ENCODE results near the gene DLG2. TPM values are rescaled to one million over a fixed set of nuclear protein-coding genes. Genes with fewer than 3 reads are reported as not detected.

DLG2 gene
- total RNA-seq, 3 donors from 2014 or later (not counting 1 experiment from before 2014, with no cell fraction given) = 1.7 to 2.9 (median 2.2) TPM

- no peaks in the 10 kb centered on the region for H3K4me1 Mint-ChIP-seq
- H3K4me3 Mint-ChIP-seq = no peak overlapping the region
- H3K27me3 Mint-ChIP-seq (ENCODE audit: low read depth in 2 of 2) = no peaks in the 10 kb centered on the region
Measured at GRCh38 chr11:83827940-83828554, 1799.1 kb downstream of the DLG2 start.

GRCh38 chr11:83827520-83827919 lies 1799.6 kb downstream of the DLG2 start:
- no peaks in the 10 kb centered on the region for H3K27me3 ChIP-seq (ENCODE audit: control insufficient read depth, insufficient read depth, low read length)
- no peak overlapping the region for H3K4me3 Mint-ChIP-seq
- no peak overlapping the region for H3K4me3 ChIP-seq (ENCODE audit: low read length)
- no peak overlapping the region for H3K27ac ChIP-seq (ENCODE audit: low read length)
- 11% methylated on average over 1 of the region's 3 CpGs for WGBS (ENCODE audit: insufficient coverage)
- H3K36me3 ChIP-seq (ENCODE audit: control insufficient read depth, insufficient read depth, low read length) = no peaks in the 10 kb centered on the region
- ATAC-seq (no peak), DNase-seq (no peak)
- no peaks in the 10 kb centered on the region for H3K4me1 Mint-ChIP-seq
- no peaks in the 10 kb centered on the region for H3K9me3 ChIP-seq (ENCODE audit: control insufficient read depth, insufficient read depth, low read length)
- no peaks in the 10 kb centered on the region for H3K9me3 Mint-ChIP-seq
- intact Hi-C loops (cut with micrococcal nuclease) = no loop called here
- H3K4me1 ChIP-seq (ENCODE audit: control insufficient read depth, insufficient read depth, low read length) = no peaks in the 10 kb centered on the region
- no peaks in the 10 kb centered on the region for H3K36me3 Mint-ChIP-seq
- no peaks in the 10 kb centered on the region for H3K27me3 Mint-ChIP-seq (ENCODE audit: low read depth in 2 of 2)
- TF ChIP-seq CTCF (IDR thresholded peaks at IDR 0.05) = no peak
- no peak overlapping the region for H3K27ac Mint-ChIP-seq

More at GRCh38 chr11:83827940-83828554, 1799.1 kb downstream of the DLG2 start:
- ATAC-seq (no peak), DNase-seq (no peak)
- no peaks in the 10 kb centered on the region for H3K4me1 ChIP-seq (ENCODE audit: control insufficient read depth, insufficient read depth, low read length)
- no peaks in the 10 kb centered on the region for H3K27me3 ChIP-seq (ENCODE audit: control insufficient read depth, insufficient read depth, low read length)
- H3K9me3 Mint-ChIP-seq = no peaks in the 10 kb centered on the region
- no peak overlapping the region for H3K27ac Mint-ChIP-seq
- H3K9me3 ChIP-seq (ENCODE audit: control insufficient read depth, insufficient read depth, low read length) = no peaks in the 10 kb centered on the region
- intact Hi-C loops (cut with micrococcal nuclease) = no loop called here
- no peak overlapping the region for H3K4me3 ChIP-seq (ENCODE audit: low read length)
- TF ChIP-seq CTCF (IDR thresholded peaks at IDR 0.05) = no peak
- no peaks in the 10 kb centered on the region for H3K36me3 Mint-ChIP-seq
- 85% methylated on average over 2 of the region's 5 CpGs for WGBS (ENCODE audit: insufficient coverage)
- H3K36me3 ChIP-seq (ENCODE audit: control insufficient read depth, insufficient read depth, low read length) = no peaks in the 10 kb centered on the region
- H3K27ac ChIP-seq (ENCODE audit: low read length) = no peak overlapping the region

GRCh38 chr11:83826078-83826477 lies 1801.1 kb downstream of the DLG2 start:
- Mint-ChIP-seq H3K4me3 (no peak overlapping the region), H3K36me3 (no peaks in the 10 kb centered on the region), H3K9me3 (no peaks in the 10 kb centered on the region), H3K27ac (no peak overlapping the region), H3K4me1 (no peaks in the 10 kb centered on the region), H3K27me3 (ENCODE audit: low read depth in 2 of 2) (no peaks in the 10 kb centered on the region)
- Histone ChIP-seq H3K27ac (ENCODE audit: low read length) (no peak overlapping the region), H3K4me3 (ENCODE audit: low read length) (no peak overlapping the region), H3K9me3 (ENCODE audit: control insufficient read depth, insufficient read depth, low read length) (no peaks in the 10 kb centered on the region), H3K4me1 (ENCODE audit: control insufficient read depth, insufficient read depth, low read length) (no peaks in the 10 kb centered on the region), H3K27me3 (ENCODE audit: control insufficient read depth, insufficient read depth, low read length) (no peaks in the 10 kb centered on the region), H3K36me3 (ENCODE audit: control insufficient read depth, insufficient read depth, low read length) (no peaks in the 10 kb centered on the region)
- TF ChIP-seq CTCF (IDR thresholded peaks at IDR 0.05) = no peak
- intact Hi-C loops (cut with micrococcal nuclease) = no loop called here
- DNase-seq (no peak), ATAC-seq (no peak)

GRCh38 chr11:83823461-83824025 lies 1803.6 kb downstream of the DLG2 start:
- H3K4me1 Mint-ChIP-seq = no peaks in the 10 kb centered on the region
- no peak for ATAC-seq
- no peak overlapping the region for H3K4me3 ChIP-seq (ENCODE audit: low read length)
- no peaks in the 10 kb centered on the region for H3K4me1 ChIP-seq (ENCODE audit: control insufficient read depth, insufficient read depth, low read length)
- intact Hi-C loops (cut with micrococcal nuclease) = no loop called here
- H3K27me3 Mint-ChIP-seq (ENCODE audit: low read depth in 2 of 2) = no peaks in the 10 kb centered on the region
- no peak for TF ChIP-seq CTCF (IDR thresholded peaks at IDR 0.05)
- H3K27ac ChIP-seq (ENCODE audit: low read length) = no peak overlapping the region
- H3K36me3 Mint-ChIP-seq = no peaks in the 10 kb centered on the region
- no peaks in the 10 kb centered on the region for H3K27me3 ChIP-seq (ENCODE audit: control insufficient read depth, insufficient read depth, low read length)
- no peak overlapping the region for H3K4me3 Mint-ChIP-seq
- no peak for DNase-seq
- 72% methylated on average over 7 of the region's 7 CpGs for WGBS (ENCODE audit: insufficient coverage)
- H3K27ac Mint-ChIP-seq = no peak overlapping the region
- no peaks in the 10 kb centered on the region for H3K9me3 Mint-ChIP-seq
- H3K36me3 ChIP-seq (ENCODE audit: control insufficient read depth, insufficient read depth, low read length) = no peaks in the 10 kb centered on the region
- H3K9me3 ChIP-seq (ENCODE audit: control insufficient read depth, insufficient read depth, low read length) = no peaks in the 10 kb centered on the region
